HepG2 (cell line): ENCODE data around the gene TMIGD2. TPM values are rescaled to one million over a fixed set of nuclear protein-coding genes. Genes with fewer than 3 reads are reported as not detected.
A peak's percentile ranks its signal among the peaks of the same experiment; 100 is the strongest.

ENCODE experiments used
- ATM ChIP-seq: fragments of 450-650 bp; IDR thresholded peaks from 2 replicates; pipeline ENCODE4 v1.7.1; 2017; ENCODE audit warnings: mild to moderate bottlenecking, borderline replicate concordance
- CCDC6 ChIP-seq: sonication (generic); formaldehyde crosslinking; IDR thresholded peaks from 2 replicates; pipeline ENCODE4 v1.8.1; 2022; ENCODE audit warnings: mild to moderate bottlenecking, missing genetic modification reagents, moderate library complexity
- EHMT2 ChIP-seq: fragments of 200-600 bp; sonication (generic); IDR thresholded peaks from 2 replicates; pipeline ENCODE4 v1.7.0; 2017; ENCODE audit warnings: antibody characterized with exemption, low read depth, low read length, borderline replicate concordance
- HDAC1 ChIP-seq: sonication (generic); formaldehyde crosslinking; IDR thresholded peaks from 2 replicates; pipeline ENCODE4 v1.5.1; 2020; ENCODE audit warnings: mild to moderate bottlenecking, missing genetic modification reagents
- MEF2D ChIP-seq: sonication (generic); formaldehyde crosslinking; IDR thresholded peaks from 2 replicates; pipeline ENCODE4 v1.5.1; 2020; ENCODE audit warnings: mild to moderate bottlenecking, missing genetic modification reagents
- MTF1 ChIP-seq: sonication (generic); formaldehyde crosslinking; IDR thresholded peaks from 2 replicates; pipeline ENCODE4 v1.5.0; 2020; ENCODE audit warnings: missing genetic modification reagents
- MTF2 ChIP-seq: sonication (generic); formaldehyde crosslinking; IDR thresholded peaks from 2 replicates; pipeline ENCODE4 v1.5.0; 2020; ENCODE audit warnings: missing genetic modification reagents, borderline replicate concordance
- NONO ChIP-seq, 2 experiments: fragments of 450-650 bp in 1 of 2; sonication (generic) in 1 of 2; formaldehyde crosslinking in 1 of 2; IDR thresholded peaks in 1 of 2; conservative IDR thresholded peaks in 1 of 2; 2 replicates each; pipeline versions ENCODE4 v1.6.1 to v1.8.0; 2017 to 2022; ENCODE audit warnings: mild to moderate bottlenecking in 1 of 2, missing genetic modification reagents in 1 of 2, moderate library complexity in 1 of 2
- PHF8 ChIP-seq: sonication (generic); formaldehyde crosslinking; IDR thresholded peaks from 2 replicates; pipeline ENCODE4 v1.5.0; 2020; ENCODE audit warnings: missing genetic modification reagents
- SMARCE1 ChIP-seq: fragments of 450-650 bp; IDR thresholded peaks from 2 replicates; pipeline ENCODE4 v1.6.1; 2017; ENCODE audit warnings: borderline replicate concordance
- SOX6 ChIP-seq, 2 experiments: fragments of 450-650 bp in 1 of 2; sonication (generic) in 1 of 2; formaldehyde crosslinking in 1 of 2; IDR thresholded peaks; 2 replicates each; pipeline versions ENCODE4 v1.4.0 to v1.6.1; 2017 to 2020; ENCODE audit warnings: antibody characterized with exemption in 1 of 2, mild to moderate bottlenecking in 1 of 2, missing genetic modification reagents in 1 of 2
- TARDBP ChIP-seq: sonication (generic); formaldehyde crosslinking; IDR thresholded peaks from 2 replicates; pipeline ENCODE4 v1.8.0; 2022; ENCODE audit warnings: mild to moderate bottlenecking, missing genetic modification reagents
- TEAD2 ChIP-seq: sonication (generic); formaldehyde crosslinking; IDR thresholded peaks from 2 replicates; pipeline ENCODE4 v1.9.0; 2021; ENCODE audit warnings: missing genetic modification reagents
- WIZ ChIP-seq: sonication (generic); formaldehyde crosslinking; IDR thresholded peaks from 2 replicates; pipeline ENCODE4 v1.5.1; 2020; ENCODE audit warnings: mild to moderate bottlenecking, missing genetic modification reagents
- ZNF232 ChIP-seq: sonication (generic); formaldehyde crosslinking; IDR thresholded peaks from 2 replicates; pipeline ENCODE4 v1.4.0; 2020; ENCODE audit warnings: missing genetic modification reagents, borderline replicate concordance
- ZNF282 ChIP-seq: fragments of 450-650 bp; IDR thresholded peaks from 2 replicates; pipeline ENCODE4 v1.6.1; 2018; ENCODE audit not compliant: partially characterized antibody
- ZNF362 ChIP-seq: sonication (generic); formaldehyde crosslinking; IDR thresholded peaks from 2 replicates; pipeline ENCODE4 v1.4.0; 2020; ENCODE audit warnings: missing genetic modification reagents, mild to moderate bottlenecking, borderline replicate concordance
- ZNF460 ChIP-seq: sonication (generic); formaldehyde crosslinking; IDR thresholded peaks from 2 replicates; pipeline ENCODE4 v1.5.1; 2020; ENCODE audit warnings: missing genetic modification reagents, mild to moderate bottlenecking, borderline replicate concordance
- ZNF580 ChIP-seq: IDR thresholded peaks from 2 replicates; pipeline ENCODE4 v1.6.1; 2016; ENCODE audit warnings: low read depth, borderline replicate concordance
- ZNF788 ChIP-seq: sonication (generic); formaldehyde crosslinking; IDR thresholded peaks from 2 replicates; pipeline ENCODE4 v1.5.0; 2020; ENCODE audit warnings: mild to moderate bottlenecking, missing genetic modification reagents, borderline replicate concordance
- ZXDC ChIP-seq: sonication (generic); formaldehyde crosslinking; IDR thresholded peaks from 2 replicates; pipeline ENCODE4 v1.5.0; 2020; ENCODE audit warnings: mild to moderate bottlenecking, missing genetic modification reagents
- polyA plus RNA-seq, 8 experiments: library from polyadenylated mRNA; depleted of rRNA in 3 of 8; stranded (reverse) in 7 of 8; unstranded in 1 of 8; fragments of >200 nt; fragmentation: Illumina TruSeq in 4 of 8; extraction: Trizol in 4 of 8; gene quantifications; 2 replicates each; pipeline versions ENCODE4 v1.2.1 to v1.2.3, GENCODE V29; 2011 to 2016; ENCODE audit warnings: low read depth in 4 of 8, missing spikeins in 1 of 8, mixed read lengths in 1 of 8; ENCODE audit not compliant: insufficient read depth in 1 of 8
- total RNA-seq, 5 experiments: library from RNA; depleted of rRNA; stranded (reverse); fragments of >200 nt; fragmentation: Illumina TruSeq; extraction: Trizol; gene quantifications; 2 replicates each; pipeline ENCODE4 v1.2.3, GENCODE V29; 2016; ENCODE audit warnings: low read depth in 1 of 5
- TF ChIP-seq, protein P1 (sequence below): sonication (generic); formaldehyde crosslinking; IDR thresholded peaks from 2 replicates; pipeline ENCODE4 v1.8.1; 2023; ENCODE audit warnings: mild to moderate bottlenecking, missing genetic modification reagents
- TF ChIP-seq, protein P2 (sequence below): sonication (generic); formaldehyde crosslinking; conservative IDR thresholded peaks from 2 replicates; pipeline ENCODE4 v1.8.1; 2023; ENCODE audit warnings: missing genetic modification reagents

The TMIGD2 gene
- total and polyA plus RNA-seq, 2 of the 13 experiments (the other 11 are each of a cell fraction or from before 2014, with no cell fraction given): 0.11 to 1.0 TPM

DNA sequence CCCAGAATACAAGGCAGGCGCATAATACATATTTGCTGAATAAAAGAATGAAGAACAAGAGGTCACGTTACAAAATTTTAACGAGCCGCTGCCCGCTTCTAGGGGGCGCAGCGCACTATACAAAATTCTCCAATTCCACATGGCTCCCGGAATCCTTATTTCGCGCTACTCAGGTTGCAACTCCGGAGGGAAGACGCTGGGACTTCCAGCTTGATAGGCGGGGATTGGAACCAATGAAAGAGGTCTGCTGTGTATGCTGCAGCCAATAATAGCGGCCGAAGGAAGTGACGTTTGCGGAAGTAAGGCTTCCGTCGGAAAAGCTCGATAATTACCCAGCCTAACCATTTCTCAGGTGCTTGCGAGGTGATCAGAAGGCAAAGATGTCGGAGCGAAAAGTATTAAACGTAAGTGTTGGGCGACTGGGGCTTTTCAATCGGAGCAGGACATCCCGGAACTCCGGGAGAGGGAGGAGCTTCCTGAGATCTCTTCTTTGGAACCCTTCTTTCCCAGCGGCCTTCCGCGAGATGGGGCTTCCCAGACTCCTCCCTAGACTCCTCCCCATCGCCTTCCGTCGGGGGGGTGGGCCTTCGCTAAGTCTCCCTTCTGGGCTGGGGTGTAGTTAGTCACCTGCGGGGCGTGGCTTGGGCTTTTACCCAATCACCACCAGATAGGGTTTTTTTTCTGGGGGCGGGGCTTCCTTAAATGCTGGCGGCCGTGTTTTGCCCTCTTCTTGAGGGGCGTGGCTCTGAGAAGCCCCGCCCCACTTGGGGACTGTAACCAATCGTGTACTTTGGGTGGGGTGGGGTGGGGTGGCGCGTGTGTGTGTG, 55.2 kb downstream of the TMIGD2 start, which contains the start of gene YJU2 (continued):
- TF ChIP-seq TEAD2 (CRISPR knock-in tag): no peak
- TF ChIP-seq ZXDC: no peak
- no peak for TF ChIP-seq WIZ (CRISPR knock-in tag)
- TF ChIP-seq, protein P1, sequence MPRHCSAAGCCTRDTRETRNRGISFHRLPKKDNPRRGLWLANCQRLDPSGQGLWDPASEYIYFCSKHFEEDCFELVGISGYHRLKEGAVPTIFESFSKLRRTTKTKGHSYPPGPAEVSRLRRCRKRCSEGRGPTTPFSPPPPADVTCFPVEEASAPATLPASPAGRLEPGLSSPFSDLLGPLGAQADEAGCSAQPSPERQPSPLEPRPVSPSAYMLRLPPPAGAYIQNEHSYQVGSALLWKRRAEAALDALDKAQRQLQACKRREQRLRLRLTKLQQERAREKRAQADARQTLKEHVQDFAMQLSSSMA (CRISPR knock-in tag): peak; percentile 88
- no peak for TF ChIP-seq ZNF460 (CRISPR knock-in tag)
- no peak for TF ChIP-seq EHMT2
- no peak for TF ChIP-seq MTF2 (CRISPR knock-in tag)
- no peak for TF ChIP-seq SMARCE1
- TF ChIP-seq ZNF580 (CRISPR knock-in tag): peak; percentile 81; the same call in 1 of the 2 replicates
- no peak for TF ChIP-seq ATM
- peak; percentile 94 for TF ChIP-seq ZNF362
- no peak; the same call in 1 of the 2 replicates for TF ChIP-seq CCDC6 (CRISPR knock-in tag)
- TF ChIP-seq, protein P2, sequence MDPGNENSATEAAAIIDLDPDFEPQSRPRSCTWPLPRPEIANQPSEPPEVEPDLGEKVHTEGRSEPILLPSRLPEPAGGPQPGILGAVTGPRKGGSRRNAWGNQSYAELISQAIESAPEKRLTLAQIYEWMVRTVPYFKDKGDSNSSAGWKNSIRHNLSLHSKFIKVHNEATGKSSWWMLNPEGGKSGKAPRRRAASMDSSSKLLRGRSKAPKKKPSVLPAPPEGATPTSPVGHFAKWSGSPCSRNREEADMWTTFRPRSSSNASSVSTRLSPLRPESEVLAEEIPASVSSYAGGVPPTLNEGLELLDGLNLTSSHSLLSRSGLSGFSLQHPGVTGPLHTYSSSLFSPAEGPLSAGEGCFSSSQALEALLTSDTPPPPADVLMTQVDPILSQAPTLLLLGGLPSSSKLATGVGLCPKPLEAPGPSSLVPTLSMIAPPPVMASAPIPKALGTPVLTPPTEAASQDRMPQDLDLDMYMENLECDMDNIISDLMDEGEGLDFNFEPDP: no peak
- no peak for TF ChIP-seq NONO (IDR thresholded peaks at IDR 0.05)
- TF ChIP-seq NONO (CRISPR knock-in tag; conservative IDR thresholded peaks at IDR 0.05): peak; percentile 19; the same call in 1 of the 2 replicates
- TF ChIP-seq ZNF282: no peak
- peak; percentile 51; the same call in 1 of the 2 replicates for TF ChIP-seq HDAC1 (CRISPR knock-in tag)
- TF ChIP-seq ZNF788 (CRISPR knock-in tag): no peak
- TF ChIP-seq MTF1: no peak
- TF ChIP-seq SOX6 (IDR thresholded peaks at IDR 0.05): no peak
- TF ChIP-seq SOX6 (CRISPR knock-in tag; IDR thresholded peaks at IDR 0.05): peak; percentile 37
- peak; percentile 80 for TF ChIP-seq PHF8 (CRISPR knock-in tag)
- 0 out of 2 replicates have a peak, but pooled peaks have one; percentile 9 for TF ChIP-seq ZNF232
- peak; percentile 75; the same call in 1 of the 2 replicates for TF ChIP-seq MEF2D (CRISPR knock-in tag)
- TF ChIP-seq TARDBP (CRISPR knock-in tag): 0 out of 2 replicates have a peak, but pooled peaks have one; percentile 39
